Peyer's patch (tissue), 4 donors: Measurements from ENCODE around the gene SOX6. TPM values are rescaled to one million over a fixed set of nuclear protein-coding genes. Genes with fewer than 3 reads are reported as not detected.

ENCODE experiments used
- DNase-seq, 3 donors: peaks; one replicate each; pipeline ENCODE4 v3.0.0-alpha.2; 2017 to 2019
- H3K27ac ChIP-seq, 4 donors: fragments of 200-600 bp; sonication (generic); one replicate each; pipeline ENCODE4 v1.5.1; 2016 to 2019
- H3K27me3 ChIP-seq, 2 donors: fragments of 200-600 bp; sonication (generic); one replicate each; pipeline ENCODE4 v1.5.1; 2019
- H3K36me3 ChIP-seq, 3 donors: fragments of 200-600 bp; sonication (generic); one replicate each; pipeline ENCODE4 v1.5.1; 2016 to 2019
- H3K4me1 ChIP-seq, 4 donors: fragments of 200-600 bp; sonication (generic); one replicate each; pipeline ENCODE4 v1.5.1; 2016 to 2019
- H3K4me3 ChIP-seq, 4 donors: fragments of 200-600 bp; sonication (generic); 1 replicate in 3 of 4; 2 replicates in 1 of 4; pipeline ENCODE4 v1.5.1; 2016 to 2019; ENCODE audit warnings: mild to moderate bottlenecking in 1 of 4
- H3K9me3 ChIP-seq, 4 donors: fragments of 200-600 bp; sonication (generic); one replicate each; pipeline ENCODE4 v1.5.1; 2016 to 2019; ENCODE audit warnings: mild to moderate bottlenecking in 1 of 4
- CTCF ChIP-seq, 6 experiments: fragments of 450-650 bp in 4 of 6; fragments of 200-600 bp in 2 of 6; sonication (generic) in 1 of 6; IDR thresholded peaks; one replicate each; pipeline ENCODE4 v1.5.1; 2017 to 2019; ENCODE audit warnings: antibody characterized with exemption in 6 of 6, mild to moderate bottlenecking in 3 of 6, moderate library complexity in 1 of 6
- POLR2A ChIP-seq, 2 donors: fragments of 450-650 bp; IDR thresholded peaks; one replicate each; pipeline ENCODE4 v1.5.1; 2017; ENCODE audit warnings: antibody characterized with exemption in 2 of 2, mild to moderate bottlenecking in 2 of 2, moderate library complexity in 2 of 2
- total RNA-seq, 4 donors: library from RNA; depleted of rRNA; stranded (reverse); fragments of >200 nt; gene quantifications; one replicate each; pipeline ENCODE4 v1.1.0, GENCODE V29; 2016

SOX6 gene
- total RNA-seq, 4 donors from 2014 or later: 144 to 205 (median 161) TPM

DNA sequence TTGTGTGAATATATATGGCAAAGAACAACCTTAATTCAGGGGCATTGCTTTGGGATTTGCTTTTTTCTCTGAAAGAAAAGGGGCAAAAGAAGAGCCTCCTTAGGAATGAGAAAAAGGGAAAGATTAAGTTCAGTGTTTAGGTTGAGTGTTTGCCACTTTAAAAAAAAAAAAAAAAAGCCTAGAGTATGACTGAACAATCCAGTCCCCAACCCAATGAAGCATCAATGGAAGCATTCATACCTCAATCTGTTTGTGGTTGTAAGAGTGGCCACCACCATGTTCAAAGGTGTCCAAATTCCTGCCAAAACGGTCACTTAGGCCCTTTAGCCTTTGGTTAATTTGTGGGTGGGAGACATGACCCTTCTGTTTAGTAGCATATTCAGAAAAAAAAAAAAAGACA, 260.6 kb downstream of the SOX6 start:
- Histone ChIP-seq H3K4me3 (no peak overlapping the region), H3K36me3 (no peaks in the 10 kb centered on the region), H3K27me3 (no peaks in the 10 kb centered on the region), H3K4me1 (peaks cover 0 to 10% (median 0%) of the 10 kb centered on the region in 4 donors), H3K27ac (no peak overlapping the region), H3K9me3 (no peaks in the 10 kb centered on the region)
- DNase-seq: no peak
- TF ChIP-seq CTCF (IDR thresholded peaks at IDR 0.05) (no peak), POLR2A (IDR thresholded peaks at IDR 0.05) (no peak)

- peaks cover 0 to 13% (median 0%) of the 10 kb centered on the region in 4 donors for H3K4me1 ChIP-seq
- DNase-seq: no peak
- H3K9me3 ChIP-seq: no peaks in the 10 kb centered on the region
- H3K4me3 ChIP-seq: no peak overlapping the region
- H3K27ac ChIP-seq: no peak overlapping the region
- TF ChIP-seq CTCF (IDR thresholded peaks at IDR 0.05): no peak
- no peak for TF ChIP-seq POLR2A (IDR thresholded peaks at IDR 0.05)
- no peaks in the 10 kb centered on the region for H3K27me3 ChIP-seq
- no peaks in the 10 kb centered on the region for H3K36me3 ChIP-seq
Measured at GRCh38 chr11:16093889-16094653, 262.3 kb downstream of the SOX6 start.

DNA sequence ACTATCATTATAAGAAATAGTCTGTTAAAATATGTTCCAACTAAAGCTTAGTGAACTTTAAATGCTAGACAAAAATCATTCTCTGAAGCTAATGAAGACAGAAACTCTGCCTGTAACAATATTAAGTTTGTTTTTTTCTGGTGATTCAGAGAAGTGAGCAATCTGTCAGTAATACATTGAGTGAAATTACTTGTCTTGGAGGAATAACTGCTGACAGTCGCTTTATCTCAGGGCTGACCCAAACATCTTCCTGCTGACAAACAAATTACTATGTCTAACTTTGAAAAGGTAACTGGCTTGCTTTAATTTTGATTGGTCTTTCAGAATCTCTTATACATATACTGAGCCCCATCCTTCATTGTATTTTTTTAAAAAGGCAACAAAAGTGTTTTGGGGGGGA, 264.5 kb downstream of the SOX6 start:
- H3K36me3 ChIP-seq: no peaks in the 10 kb centered on the region
- peaks cover 0 to 6% (median 0%) of the 10 kb centered on the region in 4 donors for H3K4me1 ChIP-seq
- TF ChIP-seq CTCF (IDR thresholded peaks at IDR 0.05) (no peak), POLR2A (IDR thresholded peaks at IDR 0.05) (no peak)
- no peaks in the 10 kb centered on the region for H3K9me3 ChIP-seq
- no peaks in the 10 kb centered on the region for H3K27me3 ChIP-seq
- H3K27ac ChIP-seq: no peak overlapping the region
- no peak for DNase-seq
- no peak overlapping the region for H3K4me3 ChIP-seq

DNA sequence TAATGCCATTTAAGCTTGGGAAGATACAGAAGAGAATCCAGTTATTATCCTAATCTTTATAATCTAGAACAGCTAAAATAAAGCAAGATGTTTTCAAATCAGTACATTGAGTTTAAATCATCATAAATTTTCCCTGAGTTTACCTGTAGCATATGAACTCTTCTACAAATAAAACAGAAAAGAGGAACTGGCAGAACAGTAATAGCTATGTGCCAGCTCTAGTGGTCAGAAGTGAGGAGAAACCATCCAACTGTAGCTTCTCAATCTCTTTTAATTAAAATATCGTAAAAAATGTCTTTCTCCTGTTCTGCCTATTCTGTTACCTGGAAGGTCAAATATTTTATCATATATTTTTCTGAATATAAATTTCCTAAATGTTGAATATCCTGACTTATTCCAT, 266.9 kb downstream of the SOX6 start:
- H3K9me3 ChIP-seq: no peaks in the 10 kb centered on the region
- no peak for TF ChIP-seq POLR2A (IDR thresholded peaks at IDR 0.05)
- TF ChIP-seq CTCF (IDR thresholded peaks at IDR 0.05): no peak
- DNase-seq: no peak
- no peak overlapping the region for H3K27ac ChIP-seq
- H3K4me1 ChIP-seq: peaks cover 0 to 6% (median 0%) of the 10 kb centered on the region in 4 donors
- H3K27me3 ChIP-seq: no peaks in the 10 kb centered on the region
- H3K36me3 ChIP-seq: no peaks in the 10 kb centered on the region
- H3K4me3 ChIP-seq: no peak overlapping the region

DNA sequence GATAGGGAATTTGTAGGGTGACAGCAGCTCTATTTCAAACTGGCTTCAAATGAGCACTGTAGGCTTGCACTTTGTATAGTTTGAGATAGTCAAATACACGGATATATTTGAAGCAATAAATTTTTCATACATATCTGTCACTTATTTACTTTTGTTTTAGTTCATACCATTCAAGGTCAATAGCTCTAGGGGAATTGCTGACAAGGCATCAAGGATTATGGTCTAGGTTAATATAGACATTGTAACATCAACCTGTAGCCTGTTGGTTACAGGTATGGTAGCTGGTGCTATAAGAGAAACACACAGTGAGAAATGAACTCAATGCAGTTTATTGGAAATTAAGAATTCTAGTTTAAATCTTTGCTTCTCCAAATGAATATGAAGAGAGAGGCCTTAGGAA, 267.6 kb downstream of the SOX6 start:
- no peak overlapping the region for H3K4me3 ChIP-seq
- no peak for TF ChIP-seq POLR2A (IDR thresholded peaks at IDR 0.05)
- TF ChIP-seq CTCF (IDR thresholded peaks at IDR 0.05): no peak
- no peak for DNase-seq

More for the DNA sequence above, 267.6 kb downstream of the SOX6 start:
- no peak overlapping the region for H3K27ac ChIP-seq
- H3K9me3 ChIP-seq: no peaks in the 10 kb centered on the region
- H3K36me3 ChIP-seq: no peaks in the 10 kb centered on the region
- peaks cover 0 to 6% (median 0%) of the 10 kb centered on the region in 4 donors for H3K4me1 ChIP-seq
- no peaks in the 10 kb centered on the region for H3K27me3 ChIP-seq
